DOHH2 (cell line): ENCODE data around the gene CEP152.

ENCODE experiments used
- H3F3A ChIP-seq: fragments of 200-600 bp; sonication (generic), shearing (Covaris generic); 2 replicates; pipeline ENCODE4 v1.6.0; 2016; ENCODE audit warnings: antibody characterized with exemption, mild to moderate bottlenecking; ENCODE audit not compliant: control insufficient read depth, insufficient read depth
- H3K27ac ChIP-seq: fragments of 200-600 bp; sonication (generic); 2 replicates; pipeline ENCODE4 v1.5.1; 2014; ENCODE audit warnings: low read depth, mild to moderate bottlenecking, low read length, moderate library complexity
- H3K27me3 ChIP-seq: fragments of 200-600 bp; sonication (generic); 2 replicates; pipeline ENCODE4 v1.6.1; 2014; ENCODE audit warnings: mild to moderate bottlenecking, low read length, mixed read lengths; ENCODE audit not compliant: control insufficient read depth
- H3K36me3 ChIP-seq: fragments of 200-600 bp; sonication (generic); 2 replicates; pipeline ENCODE4 v1.6.1; 2014; ENCODE audit warnings: mild to moderate bottlenecking, low read length, moderate library complexity, mixed read lengths; ENCODE audit not compliant: control insufficient read depth
- H3K4me1 ChIP-seq: fragments of 200-600 bp; sonication (generic); 2 replicates; pipeline ENCODE4 v1.6.1; 2014; ENCODE audit warnings: mild to moderate bottlenecking, low read length, mixed read lengths; ENCODE audit not compliant: control insufficient read depth
- H3K4me2 ChIP-seq: fragments of 200-600 bp; sonication (generic); 2 replicates; pipeline ENCODE4 v1.6.0; 2014; ENCODE audit warnings: mild to moderate bottlenecking, low read length, moderate library complexity
- H3K4me3 ChIP-seq: fragments of 200-600 bp; sonication (generic); 2 replicates; pipeline ENCODE4 v1.5.1; 2014; ENCODE audit warnings: mild to moderate bottlenecking, low read length, mixed read lengths
- H3K79me2 ChIP-seq: fragments of 200-600 bp; sonication (generic); 2 replicates; pipeline ENCODE4 v1.6.1; 2014; ENCODE audit warnings: mild to moderate bottlenecking, low read length, mixed read lengths; ENCODE audit not compliant: control insufficient read depth
- H3K9me2 ChIP-seq: fragments of 200-600 bp; sonication (generic); replicated peaks from 2 replicates; pipeline ENCODE4 v1.6.1; 2014; ENCODE audit warnings: mild to moderate bottlenecking, low read length, mixed read lengths; ENCODE audit not compliant: control insufficient read depth
- H3K9me3 ChIP-seq: fragments of 200-600 bp; sonication (generic); 2 replicates; pipeline ENCODE4 v1.6.1; 2014; ENCODE audit warnings: antibody characterized with exemption, low read length, mixed read lengths; ENCODE audit not compliant: control insufficient read depth, insufficient read depth
- H4K20me1 ChIP-seq: fragments of 200-600 bp; sonication (generic); 2 replicates; pipeline ENCODE4 v1.6.0; 2014; ENCODE audit warnings: low read depth, mild to moderate bottlenecking, antibody characterized with exemption, low read length, moderate library complexity; ENCODE audit not compliant: control insufficient read depth, insufficient read depth
- CTCF ChIP-seq: fragments of 200-600 bp; sonication (generic); IDR thresholded peaks from one replicate; pipeline ENCODE4 v1.5.1; 2014; ENCODE audit warnings: antibody characterized with exemption, mild to moderate bottlenecking, low read depth, low read length; ENCODE audit not compliant: poor library complexity, severe bottlenecking
- EZH2phosphoT487 ChIP-seq: fragments of 200-600 bp; sonication (generic); IDR thresholded peaks from 2 replicates; pipeline ENCODE4 v1.6.1; 2017; ENCODE audit warnings: borderline replicate concordance, mild to moderate bottlenecking, antibody characterized with exemption, low read length, moderate library complexity, mixed read lengths

Gene CEP152

GRCh38 chr15:48814286-48814685 is 3.4 kb upstream of the CEP152 start:
- Histone ChIP-seq H4K20me1 (no peaks in the 10 kb centered on the region), H3K4me3 (no peak overlapping the region), H3K36me3 (peaks cover 10% of the 10 kb centered on the region), H3F3A (no peaks in the 10 kb centered on the region), H3K9me2 (no peaks in the 10 kb centered on the region; the same call in 1 of the 2 replicates), H3K27me3 (no peaks in the 10 kb centered on the region), H3K9me3 (no peaks in the 10 kb centered on the region), H3K79me2 (peaks cover 15% of the 10 kb centered on the region), H3K4me2 (no peak overlapping the region), H3K27ac (no peak overlapping the region), H3K4me1 (peaks cover 14% of the 10 kb centered on the region)
- no peak for TF ChIP-seq EZH2phosphoT487
- TF ChIP-seq CTCF = no peak

- no peaks in the 10 kb centered on the region for H3F3A ChIP-seq
- H3K4me3 ChIP-seq = peak overlapping the region; percentile 88
- H3K27me3 ChIP-seq = no peaks in the 10 kb centered on the region
- H3K4me1 ChIP-seq = peaks cover 31% of the 10 kb centered on the region
- peaks cover 15% of the 10 kb centered on the region for H3K36me3 ChIP-seq
- TF ChIP-seq EZH2phosphoT487 (no peak), CTCF (peak; percentile 71)
- H3K9me3 ChIP-seq = no peaks in the 10 kb centered on the region
- H3K9me2 ChIP-seq = no peaks in the 10 kb centered on the region; the same call in 1 of the 2 replicates
- peak overlapping the region; percentile 82 for H3K4me2 ChIP-seq
- H3K27ac ChIP-seq = no peak overlapping the region
- no peaks in the 10 kb centered on the region for H4K20me1 ChIP-seq
- H3K79me2 ChIP-seq = peaks cover 44% of the 10 kb centered on the region
These were observed 573 bp upstream of the CEP152 start for GRCh38 chr15:48811325-48811958.

- Histone ChIP-seq H3K27ac (no peak overlapping the region), H3K27me3 (no peaks in the 10 kb centered on the region), H3K36me3 (peaks cover 61% of the 10 kb centered on the region), H4K20me1 (no peaks in the 10 kb centered on the region), H3K9me2 (no peaks in the 10 kb centered on the region), H3K4me2 (peak overlapping the region; percentile 62), H3K4me1 (peaks cover 38% of the 10 kb centered on the region), H3K79me2 (peaks cover 94% of the 10 kb centered on the region), H3K9me3 (no peaks in the 10 kb centered on the region), H3F3A (no peaks in the 10 kb centered on the region), H3K4me3 (peak overlapping the region; percentile 41)
- no peak for TF ChIP-seq CTCF
- TF ChIP-seq EZH2phosphoT487 = no peak
These were observed 4.7 kb downstream of the CEP152 start for GRCh38 chr15:48806151-48806550.

- peaks cover 38% of the 10 kb centered on the region for H3K4me1 ChIP-seq
These were observed 5.3 kb downstream of the CEP152 start for GRCh38 chr15:48805591-48805990.

More at GRCh38 chr15:48805591-48805990, 5.3 kb downstream of the CEP152 start:
- peaks cover 98% of the 10 kb centered on the region for H3K79me2 ChIP-seq
- no peak for TF ChIP-seq EZH2phosphoT487
- TF ChIP-seq CTCF = no peak
- H3K4me3 ChIP-seq = no peak overlapping the region
- H3K9me2 ChIP-seq = no peaks in the 10 kb centered on the region
- H3K36me3 ChIP-seq = peaks cover 64% of the 10 kb centered on the region
- no peak overlapping the region for H3K4me2 ChIP-seq
- H4K20me1 ChIP-seq = no peaks in the 10 kb centered on the region
- H3K27ac ChIP-seq = no peak overlapping the region
- no peaks in the 10 kb centered on the region for H3K27me3 ChIP-seq
- no peaks in the 10 kb centered on the region for H3F3A ChIP-seq
- no peaks in the 10 kb centered on the region for H3K9me3 ChIP-seq
